Activated T-cell treated with anti-CD3 and anti-CD28 coated beads, Interleukin-2, amount 50 U/mL, for 4 hours (primary cell): ENCODE measurements around the gene GRB10. TPM values are rescaled to one million over a fixed set of nuclear protein-coding genes. Genes with fewer than 3 reads are reported as not detected.
"Not testable (repeated sequence)": the region's sequence is repeated elsewhere in the genome, so short reads cannot be mapped to it uniquely, and the experiment has no call there.

Source experiments
- ATAC-seq, 2 donors: fragments of 200-7000 bp; cut with Tn5 transposase; one replicate each; pipeline ENCODE4 v1.10.0; 2021
- DNase-seq: peaks from one replicate; pipeline ENCODE4 v3.0.0-alpha.2; 2020
- H3K27me3 Mint-ChIP-seq: one replicate; pipeline ENCODE4 v1.8.0; 2021; ENCODE audit warnings: low read depth, mixed read lengths
- H3K36me3 Mint-ChIP-seq: one replicate; pipeline ENCODE4 v1.8.0; 2022; ENCODE audit warnings: mixed read lengths; ENCODE audit not compliant: insufficient read depth
- H3K4me1 Mint-ChIP-seq: one replicate; pipeline ENCODE4 v1.8.0; 2021; ENCODE audit warnings: low read depth, mixed read lengths
- H3K4me3 Mint-ChIP-seq: one replicate; pipeline ENCODE4 v1.8.0; 2021; ENCODE audit warnings: mild to moderate bottlenecking, moderate library complexity, mixed read lengths
- H3K9me3 Mint-ChIP-seq: one replicate; pipeline ENCODE4 v1.8.0; 2021; ENCODE audit warnings: mixed read lengths
- total RNA-seq, 3 donors: library from RNA; stranded (reverse); gene quantifications; one replicate each; pipeline ENCODE4 v1.2.1, GENCODE V29; 2021

Gene GRB10
- total RNA-seq, 3 donors from 2014 or later: 1.3 to 3.7 (median 3.3) TPM

- H3K9me3 Mint-ChIP-seq: no peaks in the 10 kb centered on the region
- ATAC-seq (no peak), DNase-seq (no peak)
- H3K27me3 Mint-ChIP-seq: peaks cover 5% of the 10 kb centered on the region
- H3K36me3 Mint-ChIP-seq: no peaks in the 10 kb centered on the region
- no peak overlapping the region for H3K4me3 Mint-ChIP-seq
- H3K4me1 Mint-ChIP-seq: peaks cover 13% of the 10 kb centered on the region
Observed at GRCh38 chr7:50592940-50593339, 189.8 kb downstream of the GRB10 start.

DNA sequence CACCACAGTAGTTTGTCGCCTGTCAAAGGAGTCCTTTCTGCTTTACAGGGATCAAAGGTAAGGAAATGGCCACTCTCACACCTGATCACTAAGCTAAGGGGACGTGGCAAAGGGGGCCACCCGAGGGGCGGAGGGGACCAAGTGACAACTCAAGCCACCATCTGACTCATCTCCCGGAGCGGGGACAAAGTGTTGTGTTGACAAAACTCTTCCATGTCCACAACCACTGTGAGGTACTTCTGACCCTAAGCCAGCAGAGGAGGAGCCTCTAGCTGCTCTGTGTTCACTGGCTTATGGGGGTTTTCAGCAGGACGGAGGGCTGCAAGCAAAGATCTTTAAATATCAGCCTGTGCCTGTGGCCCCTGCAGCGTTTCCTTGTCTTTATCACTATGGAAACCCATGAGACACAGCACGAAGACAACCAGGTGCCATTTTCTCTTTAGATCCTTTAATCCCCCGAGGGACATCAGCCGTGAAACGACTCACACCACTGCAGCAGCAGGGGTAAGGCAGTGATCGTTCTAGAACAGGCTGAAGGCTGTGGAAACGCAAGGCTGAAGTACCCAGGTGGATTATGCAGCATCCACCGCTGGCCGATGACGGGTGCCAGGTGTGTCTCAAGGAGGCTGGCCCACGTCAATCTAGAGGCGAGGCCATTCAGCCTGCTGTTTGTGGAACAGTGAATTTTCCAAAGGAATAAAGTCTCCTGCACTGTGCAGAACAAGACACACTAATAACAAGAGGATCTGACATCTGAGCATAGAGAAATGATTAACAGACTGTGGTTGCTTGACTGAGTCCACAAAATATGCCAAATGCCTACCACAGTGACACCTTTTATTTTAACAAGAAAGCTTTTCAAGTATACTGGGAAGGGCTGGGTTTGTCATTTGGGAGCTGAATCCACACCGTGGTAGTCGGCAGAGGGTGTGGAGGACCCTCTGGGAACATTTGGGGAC, 190.9 kb downstream of the GRB10 start:
- ATAC-seq (no peak), DNase-seq (no peak)
- Mint-ChIP-seq H3K36me3 (no peaks in the 10 kb centered on the region), H3K9me3 (no peaks in the 10 kb centered on the region), H3K4me1 (peaks cover 13% of the 10 kb centered on the region), H3K4me3 (no peak overlapping the region), H3K27me3 (peaks cover 7% of the 10 kb centered on the region)

GRCh38 chr7:50591098-50591479, 191.6 kb downstream of the GRB10 start:
- Mint-ChIP-seq H3K36me3 (no peaks in the 10 kb centered on the region), H3K4me1 (peaks cover 13% of the 10 kb centered on the region), H3K9me3 (no peaks in the 10 kb centered on the region), H3K27me3 (peaks cover 7% of the 10 kb centered on the region), H3K4me3 (no peak overlapping the region)
- ATAC-seq (no peak), DNase-seq (no peak)

DNA sequence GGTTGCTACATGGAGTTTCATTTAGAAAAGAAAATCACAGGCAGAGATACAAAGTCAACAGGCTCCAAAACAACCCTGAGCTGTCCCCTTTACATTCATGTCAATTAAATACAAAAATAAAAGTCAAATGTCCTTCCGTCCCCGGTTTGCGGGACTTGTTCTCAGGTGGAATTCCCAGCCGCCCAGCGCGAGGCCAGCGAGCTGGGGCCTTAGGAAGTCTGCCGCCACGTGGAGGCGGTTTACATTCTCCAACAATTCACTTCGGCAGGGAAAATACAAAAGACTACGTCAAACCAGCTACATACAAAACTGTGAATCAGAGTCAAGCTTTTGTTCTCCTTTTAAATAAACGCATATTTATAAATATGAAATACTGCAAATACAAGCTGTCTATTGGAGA, 192.2 kb downstream of the GRB10 start:
- no peaks in the 10 kb centered on the region for H3K36me3 Mint-ChIP-seq

GRCh38 chr7:50589364-50589763, 193.3 kb downstream of the GRB10 start:
- ATAC-seq: no peak
- peaks cover 4% of the 10 kb centered on the region for H3K4me1 Mint-ChIP-seq
- no peak for DNase-seq
- peaks cover 7% of the 10 kb centered on the region for H3K27me3 Mint-ChIP-seq
- no peak overlapping the region for H3K4me3 Mint-ChIP-seq
- no peaks in the 10 kb centered on the region for H3K36me3 Mint-ChIP-seq
- no peaks in the 10 kb centered on the region for H3K9me3 Mint-ChIP-seq

More for the DNA sequence above, 192.2 kb downstream of the GRB10 start:
- ATAC-seq (no peak), DNase-seq (no peak)
- H3K4me3 Mint-ChIP-seq: no peak overlapping the region
- peaks cover 13% of the 10 kb centered on the region for H3K4me1 Mint-ChIP-seq
- H3K27me3 Mint-ChIP-seq: peaks cover 7% of the 10 kb centered on the region
- no peaks in the 10 kb centered on the region for H3K9me3 Mint-ChIP-seq

- Mint-ChIP-seq H3K27me3 (peaks cover 7% of the 10 kb centered on the region), H3K4me1 (no peaks in the 10 kb centered on the region), H3K9me3 (peaks cover 1% of the 10 kb centered on the region), H3K4me3 (no peak overlapping the region), H3K36me3 (no peaks in the 10 kb centered on the region)
- no peak for DNase-seq
- ATAC-seq: no peak
Observed at GRCh38 chr7:50588937-50589336, 193.8 kb downstream of the GRB10 start.

DNA sequence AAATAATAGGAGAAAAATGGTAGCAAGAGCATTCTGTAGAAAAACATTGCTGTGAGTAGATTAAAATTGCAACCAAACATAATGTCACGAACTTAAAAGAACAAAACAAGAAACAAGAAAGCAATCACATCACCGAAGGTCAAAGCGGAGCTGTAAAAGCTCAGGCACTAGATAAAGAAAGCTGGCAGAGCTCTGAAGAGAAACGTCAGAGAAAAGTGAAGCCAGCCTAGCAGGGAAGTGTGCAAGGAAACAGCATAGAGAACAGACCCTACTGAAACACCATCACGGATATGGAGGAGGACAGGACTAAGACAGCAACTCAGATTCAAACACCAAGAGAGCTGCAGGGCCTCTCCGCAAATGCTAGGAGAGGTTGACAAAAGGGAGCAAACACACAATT, 195.0 kb downstream of the GRB10 start:
- ATAC-seq (no peak), DNase-seq (no peak)
- H3K4me1 Mint-ChIP-seq: no peaks in the 10 kb centered on the region
- H3K36me3 Mint-ChIP-seq: no peaks in the 10 kb centered on the region
- peaks cover 12% of the 10 kb centered on the region for H3K9me3 Mint-ChIP-seq
- H3K27me3 Mint-ChIP-seq: peaks cover 7% of the 10 kb centered on the region
- no peak overlapping the region for H3K4me3 Mint-ChIP-seq

DNA sequence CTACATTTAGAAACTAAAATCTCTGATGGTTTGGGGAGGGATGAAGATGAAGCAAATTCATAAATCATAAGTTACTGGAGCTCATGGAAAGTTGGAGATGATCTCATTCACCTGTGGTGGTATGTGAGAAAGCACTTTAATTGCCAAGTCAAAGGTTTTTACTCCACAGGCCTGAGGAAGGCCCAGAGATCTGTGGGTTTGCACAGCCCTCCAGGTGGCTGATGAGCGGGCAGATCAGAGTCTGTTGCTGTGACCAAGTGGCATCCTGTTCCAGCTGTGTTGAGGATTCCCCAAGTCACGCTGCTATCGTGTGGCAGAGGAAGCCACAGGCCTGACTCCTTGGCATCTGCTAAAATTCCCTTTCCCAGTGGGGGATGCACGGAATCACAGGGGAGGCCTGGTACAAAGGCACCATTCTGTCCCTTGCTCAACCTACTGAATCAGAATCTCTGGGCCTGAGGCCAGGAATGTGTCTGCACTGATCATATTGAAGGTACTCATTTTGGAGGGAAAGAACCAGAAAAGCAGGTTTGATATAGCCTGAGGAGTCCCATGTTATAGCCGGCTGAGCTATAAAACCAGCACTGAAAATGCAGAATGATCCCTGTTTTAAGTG, 197.8 kb downstream of the GRB10 start:
- H3K9me3 Mint-ChIP-seq: peaks cover 16% of the 10 kb centered on the region
- H3K27me3 Mint-ChIP-seq: peaks cover 10% of the 10 kb centered on the region
- no peak overlapping the region for H3K4me3 Mint-ChIP-seq
- ATAC-seq (no peak), DNase-seq (no peak)
- no peaks in the 10 kb centered on the region for H3K4me1 Mint-ChIP-seq
- H3K36me3 Mint-ChIP-seq: no peaks in the 10 kb centered on the region

GRCh38 chr7:50584386-50584785, 198.3 kb downstream of the GRB10 start:
- DNase-seq: no peak
- peaks cover 16% of the 10 kb centered on the region for H3K9me3 Mint-ChIP-seq
- peaks cover 10% of the 10 kb centered on the region for H3K27me3 Mint-ChIP-seq
- no peaks in the 10 kb centered on the region for H3K36me3 Mint-ChIP-seq
- H3K4me3 Mint-ChIP-seq: no peak overlapping the region
- no peak for ATAC-seq
- H3K4me1 Mint-ChIP-seq: no peaks in the 10 kb centered on the region

- H3K4me1 Mint-ChIP-seq, H3K36me3 Mint-ChIP-seq, H3K4me3 Mint-ChIP-seq, DNase-seq, ATAC-seq: not testable (repeated sequence)
- Mint-ChIP-seq H3K27me3 (peaks cover 10% of the 10 kb centered on the region), H3K9me3 (peaks cover 16% of the 10 kb centered on the region)
Observed at GRCh38 chr7:50583295-50583694, 199.4 kb downstream of the GRB10 start.

GRCh38 chr7:50582271-50582670, 200.4 kb downstream of the GRB10 start:
- ATAC-seq, H3K4me1 Mint-ChIP-seq, H3K4me3 Mint-ChIP-seq, H3K36me3 Mint-ChIP-seq, DNase-seq: not testable (repeated sequence)
- peaks cover 12% of the 10 kb centered on the region for H3K27me3 Mint-ChIP-seq
- peaks cover 24% of the 10 kb centered on the region for H3K9me3 Mint-ChIP-seq

- not testable (repeated sequence) for H3K36me3 Mint-ChIP-seq, ATAC-seq, H3K4me1 Mint-ChIP-seq, DNase-seq, H3K4me3 Mint-ChIP-seq
- Mint-ChIP-seq H3K27me3 (peaks cover 12% of the 10 kb centered on the region), H3K9me3 (peaks cover 29% of the 10 kb centered on the region)
Observed at GRCh38 chr7:50580666-50581065, 202.0 kb downstream of the GRB10 start.

DNA sequence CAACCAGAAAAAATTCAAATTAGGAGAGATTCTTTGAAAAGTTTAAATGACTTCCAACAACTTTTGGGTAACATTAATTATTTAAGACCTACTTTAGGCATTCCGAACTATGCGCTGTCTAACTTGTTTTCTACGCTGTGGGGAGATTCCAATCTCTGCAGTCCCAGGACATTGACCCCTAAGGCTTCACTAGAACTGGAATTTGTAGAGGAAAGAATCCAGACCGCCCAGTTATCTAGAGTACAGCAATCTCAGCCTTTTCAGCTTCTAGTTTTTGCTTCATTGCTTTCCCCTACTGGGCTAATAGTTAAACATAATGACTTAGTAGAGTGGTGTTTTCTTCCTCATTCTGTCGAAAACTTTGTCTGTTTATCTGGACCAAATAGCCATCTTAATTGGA, 202.6 kb downstream of the GRB10 start:
- Mint-ChIP-seq H3K36me3 (no peaks in the 10 kb centered on the region), H3K9me3 (peaks cover 29% of the 10 kb centered on the region), H3K4me3 (no peak overlapping the region), H3K27me3 (peaks cover 17% of the 10 kb centered on the region), H3K4me1 (no peaks in the 10 kb centered on the region)
- no peak for DNase-seq
- no peak for ATAC-seq

- peaks cover 19% of the 10 kb centered on the region for H3K27me3 Mint-ChIP-seq
- not testable (repeated sequence) for H3K4me3 Mint-ChIP-seq, H3K4me1 Mint-ChIP-seq, H3K36me3 Mint-ChIP-seq, ATAC-seq, DNase-seq
- H3K9me3 Mint-ChIP-seq: peaks cover 20% of the 10 kb centered on the region
Observed at GRCh38 chr7:50578105-50578504, 204.6 kb downstream of the GRB10 start.

GRCh38 chr7:50577569-50577968, 205.1 kb downstream of the GRB10 start:
- Mint-ChIP-seq H3K27me3 (peaks cover 19% of the 10 kb centered on the region), H3K36me3 (no peaks in the 10 kb centered on the region), H3K9me3 (peaks cover 15% of the 10 kb centered on the region), H3K4me3 (no peak overlapping the region), H3K4me1 (no peaks in the 10 kb centered on the region)
- ATAC-seq (no peak), DNase-seq (no peak)
